Stimulated activated CD8-positive, alpha-beta memory T cell treated with anti-CD3 and anti-CD28 coated beads, Interleukin-4, amount 100 ng/mL, for 4 hours (primary cell): ENCODE data around the gene SGIP1.

Source experiments
- DNase-seq, 2 donors: peaks; one replicate each; pipeline ENCODE4 v3.0.0-alpha.2; 2020; ENCODE audit warnings: low read depth in 2 of 2, low spot score in 1 of 2

The SGIP1 gene

GRCh38 chr1:66533804-66534740 is at the start of gene SGIP1:
Gene SGIP1, plus strand, starts transcription at chr1:66534153. Its CDS starts 206 bp downstream, at chr1:66534359.
- no peak for DNase-seq

GRCh38 chr1:66489151-66489550 is 44.8 kb upstream of the SGIP1 start:
- no peak for DNase-seq

GRCh38 chr1:66489972-66490601 is 43.9 kb upstream of the SGIP1 start:
- no peak for DNase-seq

- DNase-seq = no peak
These were observed 43.1 kb upstream of the SGIP1 start for GRCh38 chr1:66490816-66491215.

GRCh38 chr1:66492424-66492823 is 41.5 kb upstream of the SGIP1 start:
- no peak for DNase-seq

- no peak for DNase-seq
These were observed 40.2 kb upstream of the SGIP1 start for GRCh38 chr1:66493731-66494130.

GRCh38 chr1:66494482-66494881 is 39.5 kb upstream of the SGIP1 start:
- no peak for DNase-seq

GRCh38 chr1:66495495-66495894 is 38.5 kb upstream of the SGIP1 start:
- no peak for DNase-seq

- no peak for DNase-seq
These were observed 36.0 kb upstream of the SGIP1 start for GRCh38 chr1:66497910-66498309.

GRCh38 chr1:66500301-66500700 is 33.7 kb upstream of the SGIP1 start:
- no peak for DNase-seq

GRCh38 chr1:66502086-66502485 is 31.9 kb upstream of the SGIP1 start:
- DNase-seq = no peak

- DNase-seq = no peak
These were observed 30.0 kb upstream of the SGIP1 start for GRCh38 chr1:66503841-66504470.

- no peak for DNase-seq
These were observed 28.1 kb upstream of the SGIP1 start for GRCh38 chr1:66505671-66506392.

GRCh38 chr1:66506393-66506687 is 27.6 kb upstream of the SGIP1 start:
- no peak for DNase-seq

- no peak for DNase-seq
These were observed 27.0 kb upstream of the SGIP1 start for GRCh38 chr1:66506991-66507390.

- DNase-seq = no peak
These were observed 23.5 kb upstream of the SGIP1 start for GRCh38 chr1:66510407-66510806.

GRCh38 chr1:66511118-66511517 is 22.8 kb upstream of the SGIP1 start:
- DNase-seq = no peak

- DNase-seq = no peak
These were observed 16.0 kb upstream of the SGIP1 start for GRCh38 chr1:66517959-66518358.

- DNase-seq = no peak
These were observed 15.3 kb upstream of the SGIP1 start for GRCh38 chr1:66518654-66519053.

GRCh38 chr1:66519992-66520391 is 14.0 kb upstream of the SGIP1 start:
- DNase-seq = no peak

- DNase-seq = no peak
These were observed 13.3 kb upstream of the SGIP1 start for GRCh38 chr1:66520655-66521054.
